ENCODE data around the gene PATL1.
"Not testable (repeated sequence)": the region's sequence is repeated elsewhere in the genome, so short reads cannot be mapped to it uniquely, and the experiment has no call there.

The PATL1 gene, protein sequence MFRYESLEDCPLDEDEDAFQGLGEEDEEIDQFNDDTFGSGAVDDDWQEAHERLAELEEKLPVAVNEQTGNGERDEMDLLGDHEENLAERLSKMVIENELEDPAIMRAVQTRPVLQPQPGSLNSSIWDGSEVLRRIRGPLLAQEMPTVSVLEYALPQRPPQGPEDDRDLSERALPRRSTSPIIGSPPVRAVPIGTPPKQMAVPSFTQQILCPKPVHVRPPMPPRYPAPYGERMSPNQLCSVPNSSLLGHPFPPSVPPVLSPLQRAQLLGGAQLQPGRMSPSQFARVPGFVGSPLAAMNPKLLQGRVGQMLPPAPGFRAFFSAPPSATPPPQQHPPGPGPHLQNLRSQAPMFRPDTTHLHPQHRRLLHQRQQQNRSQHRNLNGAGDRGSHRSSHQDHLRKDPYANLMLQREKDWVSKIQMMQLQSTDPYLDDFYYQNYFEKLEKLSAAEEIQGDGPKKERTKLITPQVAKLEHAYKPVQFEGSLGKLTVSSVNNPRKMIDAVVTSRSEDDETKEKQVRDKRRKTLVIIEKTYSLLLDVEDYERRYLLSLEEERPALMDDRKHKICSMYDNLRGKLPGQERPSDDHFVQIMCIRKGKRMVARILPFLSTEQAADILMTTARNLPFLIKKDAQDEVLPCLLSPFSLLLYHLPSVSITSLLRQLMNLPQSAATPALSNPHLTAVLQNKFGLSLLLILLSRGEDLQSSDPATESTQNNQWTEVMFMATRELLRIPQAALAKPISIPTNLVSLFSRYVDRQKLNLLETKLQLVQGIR

DNA sequence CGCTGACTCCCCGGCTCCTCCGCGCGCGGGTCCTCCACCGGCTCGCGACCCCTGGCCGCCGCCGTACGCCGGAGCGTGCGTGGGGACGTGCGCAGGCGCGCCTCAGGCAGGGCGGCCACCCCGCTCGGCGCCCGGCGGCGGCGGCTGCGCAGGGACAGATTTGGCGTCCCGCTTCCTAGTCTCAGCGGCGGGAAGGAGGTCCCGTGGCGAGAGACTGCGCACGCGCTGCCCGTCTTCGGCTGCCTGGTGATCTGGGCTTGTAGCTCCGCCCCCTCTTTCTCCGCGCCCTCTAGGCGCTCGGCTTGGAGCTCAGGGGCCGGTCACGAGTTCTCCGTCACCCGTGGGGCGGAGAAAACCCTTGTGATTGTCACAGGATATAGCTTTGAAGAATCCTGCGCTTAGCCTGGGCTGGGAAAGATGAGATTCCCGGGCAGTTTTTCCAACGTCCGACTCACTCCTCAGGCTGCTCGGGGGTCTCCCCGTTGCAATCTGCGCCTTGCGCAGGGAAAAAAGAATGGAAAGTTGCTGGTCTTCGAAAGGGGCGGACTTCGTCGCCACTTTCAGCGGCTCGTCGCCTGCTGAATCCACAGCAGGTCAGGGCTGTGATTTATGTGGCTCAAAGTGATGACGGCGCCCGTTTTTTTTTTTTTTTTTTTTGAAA lies at the start of gene PATL1:
TSS of gene PATL1 (minus strand) at position 88 of the 661 bp plus-strand sequence. CDS start 142 bp downstream, outside the sequence.
- peak; percentile 89 for DNase-seq (ENCODE audit: low read depth)

DNA sequence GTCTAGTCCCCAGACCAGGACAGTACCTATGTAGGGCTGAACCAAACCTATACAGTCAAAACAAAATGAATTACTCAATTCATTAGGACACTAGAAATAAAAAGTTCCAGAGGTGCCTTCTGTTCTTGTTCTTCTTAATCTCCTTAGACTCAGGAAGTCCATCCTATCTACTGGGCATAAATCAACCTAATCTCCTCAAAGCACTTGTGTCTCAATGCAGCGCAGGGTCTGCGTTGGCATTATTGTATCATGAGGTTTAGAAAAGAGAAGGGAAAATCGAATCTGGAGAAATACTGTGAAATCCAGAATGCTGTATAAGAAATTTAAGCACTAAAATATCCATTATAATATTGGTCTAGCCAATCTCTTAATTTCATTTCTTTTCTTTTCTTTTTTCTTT lies 47.2 kb upstream of the PATL1 start:
- no peak for DNase-seq (ENCODE audit: low read depth)

DNA sequence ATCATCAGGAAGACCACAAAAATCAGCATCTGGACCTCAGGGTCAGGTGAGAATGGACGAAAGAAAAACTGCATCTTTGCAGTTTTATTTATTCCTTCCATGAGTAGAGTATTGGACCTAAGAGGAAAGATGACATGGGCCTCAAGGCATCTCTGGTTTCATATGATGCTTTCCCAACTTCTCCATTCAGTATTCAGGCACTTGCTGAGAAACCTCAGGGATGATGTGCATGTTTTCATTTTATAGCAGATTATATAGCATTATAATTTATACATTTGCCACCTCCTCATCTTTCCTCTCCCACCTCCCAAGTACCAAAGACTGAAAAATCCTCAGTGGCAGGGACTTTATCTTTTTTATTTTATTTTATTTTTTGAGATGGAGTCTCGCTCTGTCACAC lies 44.9 kb upstream of the PATL1 start, which contains the start of gene OR10V1:
TSS of gene OR10V1 (minus strand) at position 101 of the 400 bp plus-strand sequence. CDS start at position 101, 0 bp downstream.
- DNase-seq (ENCODE audit: low read depth): no peak

DNA sequence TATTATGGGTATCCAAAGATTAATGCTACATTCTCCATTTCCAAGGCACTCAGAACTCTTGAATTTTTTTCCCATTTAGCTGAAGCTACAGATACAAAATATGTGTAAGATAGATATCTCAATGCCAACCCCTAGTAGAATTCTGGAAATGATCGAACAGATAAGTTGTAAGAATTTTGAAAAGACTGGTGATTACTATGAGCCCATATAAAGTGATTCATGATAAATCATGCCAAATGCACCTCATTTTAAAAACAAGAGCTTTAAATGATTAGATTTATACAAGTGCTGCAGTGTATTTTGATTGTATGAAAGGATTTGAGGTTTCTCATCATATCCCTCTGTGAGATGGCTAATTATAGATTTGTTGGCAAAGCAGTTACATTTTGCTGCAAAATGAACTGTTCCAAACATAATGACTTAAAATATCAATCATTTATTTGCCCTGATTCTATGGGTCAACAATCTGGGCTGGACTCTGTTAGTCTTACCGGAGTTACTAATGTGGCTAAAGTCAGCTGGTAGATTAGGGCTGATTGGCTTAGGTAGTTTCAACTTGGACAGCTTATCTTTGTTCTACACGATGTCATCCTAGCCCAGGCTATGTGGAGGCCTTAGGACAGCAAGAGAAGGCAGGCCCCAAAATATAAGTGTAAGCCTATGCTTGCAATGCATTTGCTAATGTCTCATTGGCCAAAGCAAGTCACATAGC lies 41.5 kb upstream of the PATL1 start:
- DNase-seq (ENCODE audit: low read depth): no peak

DNA sequence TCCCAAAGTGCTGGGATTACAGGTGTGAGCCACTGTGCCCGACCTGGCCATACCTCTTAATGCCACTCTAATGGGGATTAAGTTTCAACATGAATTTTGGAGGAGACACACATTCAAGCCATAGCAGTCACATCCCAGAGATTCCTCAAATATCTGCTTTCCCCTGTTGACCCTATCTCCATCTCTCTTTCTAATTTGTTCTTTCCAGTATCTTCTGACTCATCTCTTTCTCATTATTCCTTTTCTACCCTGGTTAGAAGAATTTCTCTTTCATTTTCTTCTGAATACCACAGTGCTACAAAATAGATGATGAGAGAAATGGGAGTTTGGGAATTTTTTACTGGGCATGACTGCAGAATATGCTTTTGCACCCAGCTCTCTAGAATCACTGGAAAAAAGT lies 39.7 kb upstream of the PATL1 start:
- DNase-seq (ENCODE audit: low read depth): no peak

DNA sequence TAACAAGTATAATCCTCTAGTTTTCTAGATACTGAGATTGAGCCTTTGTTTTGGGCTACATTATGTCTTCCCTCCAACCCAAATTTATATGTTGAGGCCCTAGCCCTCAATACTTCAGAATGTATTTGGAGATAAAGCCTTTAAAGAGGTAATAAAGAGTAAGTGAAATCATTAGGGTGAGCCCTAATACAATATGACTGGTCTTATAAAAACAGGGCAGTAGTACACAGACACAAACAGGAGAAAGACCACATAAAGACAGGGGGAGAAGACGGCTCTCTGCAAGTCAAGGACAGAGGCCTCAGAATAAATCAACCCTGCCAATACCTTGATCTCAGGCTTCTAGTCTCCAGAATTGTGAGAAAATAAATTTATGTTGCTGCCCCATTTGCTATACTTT lies 38.5 kb upstream of the PATL1 start:
- no peak for DNase-seq (ENCODE audit: low read depth)

DNA sequence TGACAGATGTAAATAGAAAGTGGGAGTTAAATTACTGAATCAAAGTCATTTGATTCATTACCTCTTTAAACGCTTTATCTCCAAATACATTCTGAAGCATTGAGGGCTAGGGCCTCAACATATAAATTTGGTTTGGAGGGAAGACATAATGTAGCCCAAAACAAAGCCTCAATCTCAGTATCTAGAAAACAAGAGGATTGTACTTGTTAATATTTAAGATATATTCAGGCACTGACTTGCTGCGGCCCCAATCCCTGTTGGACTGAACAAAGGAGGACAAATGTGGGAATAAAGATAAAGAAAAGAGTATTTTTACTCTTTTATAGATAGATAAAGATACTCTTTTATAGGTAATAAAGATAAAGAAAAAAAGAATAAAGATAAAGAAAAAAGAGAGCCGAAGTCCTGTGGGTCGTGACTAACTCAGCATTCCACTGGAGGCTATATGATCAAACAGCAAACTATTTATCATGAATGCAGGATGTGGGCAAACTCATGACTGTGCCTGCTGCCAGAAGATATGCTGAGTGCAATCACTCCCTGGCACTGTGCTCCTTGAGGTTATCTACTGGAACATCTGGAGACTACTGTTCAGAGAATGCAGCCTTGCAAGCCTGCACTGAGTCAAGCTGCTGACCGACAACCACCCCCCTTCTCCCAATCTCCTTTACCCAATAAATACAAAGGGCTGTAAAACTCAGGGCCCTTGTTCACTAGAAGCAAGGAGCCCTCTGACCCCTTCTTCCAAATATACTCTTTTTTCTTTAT lies 37.9 kb upstream of the PATL1 start:
- DNase-seq (ENCODE audit: low read depth): peak; percentile 78

DNA sequence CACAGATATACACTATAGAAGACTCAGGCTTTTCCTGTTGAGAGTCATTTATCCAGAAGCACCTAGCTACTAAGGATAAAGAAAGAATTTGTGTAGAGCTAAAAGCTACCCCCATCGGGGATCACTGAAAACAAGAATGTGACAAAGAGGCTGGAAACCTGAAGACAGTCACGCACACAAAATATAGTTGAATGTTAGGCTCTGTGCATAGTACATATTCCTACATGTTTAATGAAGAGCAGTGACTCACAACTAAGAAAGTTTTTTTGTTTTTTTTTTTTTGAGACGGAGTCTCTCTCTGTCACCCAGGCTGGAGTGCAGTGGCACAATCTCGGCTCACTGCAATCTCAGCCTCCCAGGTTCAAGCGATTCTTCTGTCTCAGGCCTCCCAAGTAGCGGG lies 36.5 kb upstream of the PATL1 start:
- no peak for DNase-seq (ENCODE audit: low read depth)

DNA sequence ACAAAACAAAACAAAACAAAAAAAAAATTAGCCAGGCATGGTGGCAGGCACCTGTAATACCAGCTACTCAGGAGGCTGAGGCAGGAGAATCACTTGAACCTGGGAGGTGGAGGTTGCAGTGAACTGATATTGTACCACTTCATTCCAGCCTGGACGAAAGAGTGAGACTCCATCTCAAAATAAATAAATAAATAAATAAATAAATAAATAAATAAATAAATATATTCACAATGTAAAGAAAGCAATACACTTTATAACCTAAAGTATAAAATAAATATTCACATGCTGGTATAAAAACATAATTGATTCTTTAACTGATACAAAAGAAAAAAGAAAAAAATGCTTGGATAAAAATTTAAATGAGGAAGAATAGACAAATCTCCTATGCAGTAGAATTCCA lies 34.7 kb upstream of the PATL1 start:
- not testable (repeated sequence) for DNase-seq (ENCODE audit: low read depth)

DNA sequence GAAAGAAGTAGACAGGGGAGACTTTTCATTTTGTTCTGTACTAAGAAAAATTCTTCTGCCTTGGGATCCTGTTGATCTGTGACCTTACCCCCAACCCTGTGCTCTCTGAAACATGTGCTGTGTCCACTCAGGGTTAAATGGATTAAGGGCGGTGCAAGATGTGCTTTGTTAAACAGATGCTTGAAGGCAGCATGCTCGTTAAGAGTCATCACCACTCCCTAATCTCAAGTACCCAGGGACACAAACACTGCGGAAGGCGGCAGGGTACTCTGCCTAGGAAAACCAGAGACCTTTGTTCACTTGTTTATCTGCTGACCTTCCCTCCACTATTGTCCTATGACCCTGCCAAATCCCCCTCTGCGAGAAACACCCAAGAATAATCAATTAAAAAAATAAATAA lies 31.3 kb upstream of the PATL1 start:
- not testable (repeated sequence) for DNase-seq (ENCODE audit: low read depth)

DNA sequence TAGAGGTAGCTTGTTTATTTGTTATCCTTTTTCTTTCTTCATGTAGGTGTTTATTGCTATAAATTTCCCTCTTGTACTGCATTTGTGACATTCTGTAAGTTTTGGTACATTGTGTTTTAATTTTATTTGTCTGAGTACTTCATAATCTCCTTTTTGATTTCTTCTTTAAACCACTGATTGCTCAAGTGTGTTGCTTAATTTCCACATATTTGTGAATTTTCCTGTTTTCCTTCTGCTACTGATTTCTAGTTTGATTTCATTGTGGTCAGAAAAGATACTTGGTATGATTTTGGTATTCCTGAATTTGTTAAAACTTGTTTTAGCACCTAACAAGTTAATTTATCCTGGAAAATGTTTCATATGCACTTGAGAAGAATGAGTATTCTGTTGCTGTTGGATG lies 29.7 kb upstream of the PATL1 start:
- no peak for DNase-seq (ENCODE audit: low read depth)

DNA sequence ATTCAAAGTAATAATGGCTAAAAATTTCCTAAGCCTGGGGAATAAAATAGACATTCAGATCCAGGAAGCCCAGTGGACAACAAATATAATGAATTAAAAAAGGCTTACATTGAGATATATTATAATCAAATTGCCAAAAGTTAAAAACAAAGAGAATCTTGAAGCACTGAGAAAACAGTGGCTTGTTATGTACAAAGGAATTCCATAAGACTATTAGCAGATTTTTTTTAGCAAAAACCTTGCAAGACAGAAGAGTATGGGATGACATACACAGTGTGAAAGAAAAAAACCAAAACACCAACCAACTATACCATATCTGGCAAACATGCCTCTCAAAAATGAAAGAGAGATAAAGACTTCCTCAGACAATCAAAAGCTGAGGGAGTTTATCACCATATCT lies 24.1 kb upstream of the PATL1 start:
- no peak for DNase-seq (ENCODE audit: low read depth)

DNA sequence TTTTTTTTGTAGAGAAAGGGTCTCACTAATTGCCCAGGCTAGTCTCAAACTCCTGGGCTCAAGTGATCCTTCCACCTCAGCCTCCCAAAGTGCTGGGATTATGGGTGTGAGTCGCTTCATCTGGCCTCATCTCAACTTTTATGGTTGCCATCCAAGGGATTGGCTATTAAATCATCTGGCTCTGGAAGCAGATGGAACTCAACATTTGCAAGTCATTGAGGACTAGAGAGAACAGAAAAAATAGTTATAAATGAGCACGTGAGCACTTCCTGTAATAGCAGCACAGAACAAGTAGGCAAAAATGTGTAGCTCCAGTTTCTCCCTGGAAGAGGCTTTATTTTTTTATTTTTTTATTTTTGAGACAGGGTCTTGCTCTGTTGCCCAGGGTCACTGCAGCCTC lies 22.3 kb upstream of the PATL1 start:
- no peak for DNase-seq (ENCODE audit: low read depth)

DNA sequence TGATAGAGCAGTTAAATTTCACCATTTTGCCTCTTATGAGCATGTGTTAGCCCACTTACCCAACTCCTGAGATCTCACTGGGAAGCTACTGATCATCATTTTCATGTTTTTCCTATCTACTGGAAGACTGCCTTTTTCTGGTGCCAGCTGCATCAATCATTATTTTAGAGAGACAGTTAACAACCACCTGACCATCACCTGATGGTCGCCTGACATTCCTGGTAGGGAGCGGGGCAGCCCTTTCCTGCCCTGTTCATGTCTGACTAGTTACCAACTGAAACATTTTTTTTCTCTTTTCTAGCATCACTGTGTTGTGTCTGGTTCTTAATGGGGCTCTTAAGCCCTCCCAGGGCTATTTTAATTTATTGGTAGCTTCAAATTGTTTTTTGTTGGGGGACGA lies 20.2 kb upstream of the PATL1 start:
- DNase-seq (ENCODE audit: low read depth): no peak

DNA sequence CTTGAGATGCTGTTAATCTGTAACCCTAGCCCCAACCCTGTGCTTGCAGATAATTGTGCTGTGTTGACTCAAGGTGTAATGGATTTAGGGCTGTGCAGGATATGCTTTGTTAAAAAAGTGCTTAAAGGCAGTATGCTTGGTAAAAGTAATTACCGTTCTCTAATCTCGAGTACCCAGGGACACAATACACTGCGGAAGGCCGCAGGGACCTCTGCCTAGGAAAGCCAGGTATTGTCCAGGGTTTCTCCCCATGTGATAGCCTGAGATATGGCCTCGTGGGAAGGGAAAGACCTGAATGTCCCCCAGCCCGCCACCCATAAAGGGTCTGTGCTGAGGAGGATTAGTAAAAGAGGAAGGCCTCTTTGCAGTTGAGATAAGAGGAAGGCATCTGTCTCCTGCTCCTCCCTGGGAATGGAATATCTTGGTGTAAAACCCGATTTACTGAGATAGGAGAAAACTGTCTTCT lies 12.5 kb upstream of the PATL1 start:
- not testable (repeated sequence) for DNase-seq (ENCODE audit: low read depth)

DNA sequence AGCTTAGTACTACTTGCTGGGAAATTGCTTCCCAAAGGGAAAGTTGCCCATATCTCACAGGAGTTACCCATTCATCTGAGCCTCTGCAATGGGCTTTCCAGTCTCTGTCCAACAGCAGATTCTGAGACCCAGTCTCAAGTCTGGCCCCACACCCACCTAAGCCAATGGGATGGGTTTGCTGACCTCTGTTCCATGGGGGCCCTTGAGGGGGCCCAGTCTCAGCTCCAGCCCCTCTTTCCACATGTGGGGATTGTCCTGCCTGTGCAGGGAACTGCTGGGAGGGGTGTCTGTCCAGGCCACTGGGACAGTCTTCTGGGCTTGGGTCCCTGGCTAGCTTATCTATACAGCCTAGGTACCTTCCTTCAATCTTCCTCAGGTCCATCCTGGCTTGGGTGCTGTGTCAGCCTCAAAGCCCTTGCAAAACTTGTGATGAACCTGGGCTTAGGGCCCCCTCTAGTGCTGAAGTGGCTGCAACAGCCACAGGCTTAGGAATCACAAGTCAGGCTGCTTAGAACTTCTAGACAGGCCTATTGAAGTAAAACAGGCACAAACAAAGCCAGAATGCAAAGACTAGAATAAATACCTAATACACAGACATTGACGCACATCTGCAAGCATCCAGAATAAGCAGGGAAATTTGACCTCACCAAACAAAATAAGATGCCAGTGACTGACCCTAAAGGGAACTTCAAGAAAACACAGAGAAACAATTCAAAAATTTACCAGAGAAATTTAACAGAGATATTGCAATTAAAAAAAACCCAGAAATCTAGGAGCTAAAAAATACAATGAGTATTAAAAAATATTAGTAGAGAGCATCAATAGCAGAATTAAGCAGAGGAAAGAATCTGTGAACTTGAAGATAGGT lies 11.7 kb upstream of the PATL1 start:
- DNase-seq (ENCODE audit: low read depth): peak; percentile 24

DNA sequence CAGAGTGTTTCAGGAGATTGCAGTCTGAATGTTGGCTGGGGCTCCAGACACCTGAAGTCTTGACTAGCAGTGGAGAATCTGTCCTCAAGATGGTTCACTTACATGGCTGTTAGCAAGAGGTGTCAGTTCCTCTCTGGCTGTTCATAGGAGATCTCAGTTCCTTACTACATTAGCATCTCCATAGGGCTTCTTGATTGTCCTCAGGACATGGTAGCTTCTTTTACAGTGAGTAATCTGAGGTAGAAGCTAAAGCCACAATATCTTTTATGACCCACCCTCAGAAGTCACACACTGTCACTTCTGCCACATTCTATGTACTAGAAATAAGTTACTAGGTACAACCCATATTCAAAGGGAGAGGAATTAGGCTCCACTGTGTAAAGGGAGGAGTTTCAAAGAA lies 10.5 kb upstream of the PATL1 start:
- no peak for DNase-seq (ENCODE audit: low read depth)

DNA sequence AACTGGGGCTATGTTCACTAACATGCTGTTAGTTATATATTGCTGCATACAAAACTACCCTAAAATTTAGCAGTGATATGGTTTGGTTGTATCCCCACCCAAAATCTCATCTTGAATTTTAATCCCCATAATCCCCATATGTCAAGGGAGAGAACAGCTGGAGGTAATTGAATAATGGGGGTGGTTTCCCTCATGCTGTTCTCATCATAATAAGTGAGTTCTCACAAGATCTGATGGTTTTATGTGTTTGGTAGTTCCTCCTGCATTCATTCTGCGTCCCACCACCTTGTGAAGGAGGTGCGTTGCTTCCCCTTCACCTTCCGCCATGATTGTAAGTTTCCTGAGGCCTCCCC lies 10.0 kb upstream of the PATL1 start:
- DNase-seq (ENCODE audit: low read depth): no peak

DNA sequence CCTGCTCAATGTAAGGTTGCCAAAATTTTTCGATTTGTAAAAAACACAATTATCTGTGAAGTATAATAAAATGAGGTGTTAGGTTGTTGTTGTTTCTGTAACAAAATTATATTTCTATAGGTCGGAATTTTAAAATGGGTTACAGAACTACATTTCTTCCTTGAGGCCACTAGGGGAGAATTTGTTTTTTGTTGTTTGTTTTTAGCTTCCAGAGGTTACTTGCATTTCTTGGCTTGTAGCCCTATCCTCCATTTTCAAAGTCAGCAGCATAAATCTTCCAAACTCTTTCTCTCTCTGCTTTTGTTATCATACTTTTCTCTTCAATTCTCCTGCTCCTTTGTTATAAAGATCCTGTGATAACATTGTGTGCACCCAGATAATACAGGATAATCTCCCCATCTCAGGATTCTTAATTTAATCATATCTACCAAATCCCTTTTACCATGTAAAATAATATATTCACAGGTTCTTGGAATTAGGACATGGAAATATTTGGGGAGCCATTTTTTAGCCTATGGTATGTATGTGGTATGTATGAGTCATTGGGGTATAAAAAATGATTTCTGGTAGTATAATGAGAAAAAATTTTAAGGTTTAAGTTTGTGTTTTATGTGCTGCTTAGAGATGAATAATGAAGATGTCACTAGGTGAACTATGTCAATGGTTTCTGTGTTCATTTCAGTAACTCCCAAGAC lies 9.4 kb upstream of the PATL1 start:
- DNase-seq (ENCODE audit: low read depth): no peak

DNA sequence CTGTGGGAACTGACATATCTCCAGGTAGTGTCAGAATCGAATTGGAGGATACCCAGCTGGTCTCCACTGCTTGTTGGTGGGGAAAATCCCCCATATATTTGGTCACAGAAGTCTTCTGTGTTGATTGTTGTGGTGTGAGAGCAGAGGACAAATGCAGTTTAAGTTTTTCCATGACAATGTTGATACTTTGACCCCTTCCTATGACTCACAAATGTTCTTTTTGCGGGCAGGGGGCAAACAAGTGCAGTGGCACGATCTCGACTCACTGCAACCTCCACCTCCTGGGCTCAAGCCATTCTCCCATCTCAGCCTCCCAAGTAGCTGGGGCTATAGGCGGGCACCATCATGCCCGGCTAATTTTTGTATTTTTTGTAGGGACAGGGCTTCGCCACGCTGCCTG lies 7.4 kb upstream of the PATL1 start:
- no peak for DNase-seq (ENCODE audit: low read depth)

Measured in CMK (cell line).